ENCODE data around the gene RBPMS2.

Gene RBPMS2

GRCh38 chr15:64732156-64732860 is 43.1 kb downstream of the RBPMS2 start:
- no peak overlapping the region for H3K27ac ChIP-seq

GRCh38 chr15:64731805-64732151 is 43.6 kb downstream of the RBPMS2 start:
- DNase-seq (ENCODE audit: low read depth, low spot score) = no peak
- no peak overlapping the region for H3K27ac ChIP-seq

More at GRCh38 chr15:64732156-64732860, 43.1 kb downstream of the RBPMS2 start:
- DNase-seq (ENCODE audit: low read depth, low spot score) = no peak

GRCh38 chr15:64731012-64731804 is 44.2 kb downstream of the RBPMS2 start:
- DNase-seq (ENCODE audit: low read depth, low spot score) = no peak
- no peak overlapping the region for H3K27ac ChIP-seq

GRCh38 chr15:64730151-64730550 is 45.2 kb downstream of the RBPMS2 start:
- no peak overlapping the region for H3K27ac ChIP-seq
- no peak for DNase-seq (ENCODE audit: low read depth, low spot score)

- no peak overlapping the region for H3K27ac ChIP-seq
- DNase-seq (ENCODE audit: low read depth, low spot score) = no peak
Measured at GRCh38 chr15:64720188-64720587, 55.2 kb downstream of the RBPMS2 start.

DNA sequence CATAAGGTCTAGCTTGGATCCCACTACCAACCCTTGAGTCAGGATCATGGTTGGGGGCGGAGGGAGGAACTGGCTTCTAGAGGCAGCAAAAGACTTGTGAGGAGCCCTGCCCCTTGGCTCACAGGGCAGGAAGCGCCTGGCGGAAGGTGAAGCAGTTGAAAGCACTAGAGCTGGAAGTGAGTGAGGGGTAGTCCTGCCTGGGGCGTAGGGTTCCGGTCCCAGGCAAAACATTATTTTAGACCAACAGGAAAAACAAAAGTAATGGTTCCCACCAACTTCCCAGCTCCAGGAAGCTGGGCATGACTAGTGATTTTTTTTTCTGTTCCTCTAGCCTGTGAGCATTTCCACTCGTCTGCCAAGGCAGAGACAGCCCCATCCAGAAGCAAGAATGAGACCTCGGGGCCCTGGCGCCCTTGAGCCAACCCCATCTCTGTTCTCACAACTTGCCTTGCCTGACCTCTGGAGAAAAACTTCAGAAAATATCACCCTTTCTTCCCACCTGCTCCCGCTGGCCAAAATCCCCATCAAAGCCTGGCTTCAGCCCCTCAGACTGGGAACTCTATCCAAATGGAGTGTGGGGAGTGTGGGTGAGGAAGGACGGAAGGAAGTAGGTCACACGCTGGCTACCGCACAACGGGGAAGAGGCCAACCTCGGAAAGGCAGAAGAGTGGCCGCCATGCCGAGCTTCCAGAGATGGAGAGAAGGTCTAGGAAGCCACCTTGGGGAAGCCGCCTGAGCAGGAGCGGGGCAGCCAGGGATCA is 57.5 kb downstream of the RBPMS2 start:
- no peak overlapping the region for H3K27ac ChIP-seq
- DNase-seq (ENCODE audit: low read depth, low spot score) = no peak

DNA sequence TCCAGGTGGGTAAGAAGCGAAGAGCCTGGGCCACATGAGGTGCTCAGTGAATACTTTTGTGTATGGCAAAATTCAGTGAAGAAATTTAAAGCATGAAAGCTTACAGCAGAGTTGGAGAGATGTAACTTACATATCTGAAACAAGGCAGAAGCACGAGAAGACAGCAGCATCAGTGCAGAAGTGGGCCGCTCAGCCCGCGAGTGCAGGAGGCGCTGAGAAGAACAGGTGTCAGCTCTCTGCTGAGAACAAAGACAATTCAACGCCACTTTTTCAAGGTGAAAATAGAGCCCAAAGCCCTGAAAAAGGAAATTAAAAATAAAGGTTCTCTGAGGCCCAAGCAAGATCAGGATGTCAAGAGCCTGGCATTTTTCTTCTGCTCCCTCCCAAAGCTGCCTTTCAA is 58.3 kb downstream of the RBPMS2 start:
- H3K27ac ChIP-seq = no peak overlapping the region
- DNase-seq (ENCODE audit: low read depth, low spot score) = no peak

- DNase-seq (ENCODE audit: low read depth, low spot score) = no peak
- H3K27ac ChIP-seq = no peak overlapping the region
Measured at GRCh38 chr15:64716452-64716851, 58.9 kb downstream of the RBPMS2 start.

DNA sequence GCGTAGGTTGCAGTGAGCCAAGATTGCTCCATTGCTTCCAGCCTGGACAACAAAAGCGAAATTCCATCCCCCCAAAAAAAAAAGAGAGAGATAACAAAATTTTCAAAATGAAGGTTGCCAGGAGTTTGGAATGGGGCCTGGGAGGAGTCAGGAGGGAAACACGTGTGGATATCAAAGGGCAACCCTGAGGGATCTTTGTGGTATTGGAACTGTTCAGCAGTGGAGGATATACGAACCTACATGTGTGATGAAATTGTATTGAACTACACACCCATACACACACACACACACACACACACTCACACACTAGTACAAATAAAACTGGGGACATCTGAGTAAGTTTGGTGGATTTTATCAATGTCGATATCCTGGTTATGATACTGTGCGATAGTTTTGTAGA is 61.8 kb downstream of the RBPMS2 start:
- DNase-seq (ENCODE audit: low read depth, low spot score) = no peak
- H3K27ac ChIP-seq = no peak overlapping the region

- H3K27ac ChIP-seq = no peak overlapping the region
- DNase-seq (ENCODE audit: low read depth, low spot score) = no peak
Measured at GRCh38 chr15:64712353-64712752, 63.0 kb downstream of the RBPMS2 start.

DNA sequence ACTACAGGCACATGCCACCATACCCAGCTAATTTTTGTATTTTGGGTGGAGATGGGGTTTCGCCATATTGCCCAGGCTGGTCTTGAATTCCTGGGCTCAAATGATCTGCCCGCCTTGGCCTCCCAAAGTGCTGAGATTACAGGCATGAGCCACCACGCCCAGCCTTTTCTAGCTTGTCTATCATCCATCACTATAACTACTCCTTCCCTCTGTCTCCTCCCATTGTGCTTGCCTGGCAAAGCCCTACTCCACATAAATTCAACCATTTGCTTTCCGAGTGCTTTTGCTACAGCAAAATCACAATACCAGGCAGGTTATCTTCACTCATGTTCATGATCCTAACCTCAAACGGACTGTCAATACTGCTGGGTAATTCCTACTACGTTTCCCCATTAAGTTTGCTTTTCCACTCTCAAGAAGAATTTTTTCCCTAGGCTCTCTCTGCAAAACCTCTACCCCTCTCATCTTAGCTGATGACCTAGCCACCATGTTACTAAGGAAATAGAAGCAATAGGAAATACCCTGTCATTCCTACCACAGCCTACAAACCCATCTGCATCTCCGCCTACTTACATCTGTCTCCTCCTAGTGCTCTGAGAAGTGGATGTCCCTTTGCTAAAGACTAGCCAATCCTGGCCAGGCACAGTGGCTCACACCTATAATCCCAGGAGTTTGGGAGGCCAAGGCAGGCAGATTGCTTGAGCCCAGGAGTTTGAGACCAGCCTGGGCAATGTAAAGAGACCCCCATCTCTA is 64.5 kb downstream of the RBPMS2 start:
- H3K27ac ChIP-seq = no peak overlapping the region
- no peak for DNase-seq (ENCODE audit: low read depth, low spot score)

- no peak overlapping the region for H3K27ac ChIP-seq
- DNase-seq (ENCODE audit: low read depth, low spot score) = no peak
Measured at GRCh38 chr15:64706011-64706911, 69.1 kb downstream of the RBPMS2 start.

- no peak overlapping the region for H3K27ac ChIP-seq
- no peak for DNase-seq (ENCODE audit: low read depth, low spot score)
Measured at GRCh38 chr15:64705006-64705405, 70.4 kb downstream of the RBPMS2 start.

- DNase-seq (ENCODE audit: low read depth, low spot score) = no peak
Measured at GRCh38 chr15:64703632-64703959, 71.8 kb downstream of the RBPMS2 start.

GRCh38 chr15:64702816-64703631 is 72.4 kb downstream of the RBPMS2 start:
- peak overlapping the region; percentile 14 for H3K27ac ChIP-seq

More at GRCh38 chr15:64703632-64703959, 71.8 kb downstream of the RBPMS2 start:
- H3K27ac ChIP-seq = no peak overlapping the region

DNA sequence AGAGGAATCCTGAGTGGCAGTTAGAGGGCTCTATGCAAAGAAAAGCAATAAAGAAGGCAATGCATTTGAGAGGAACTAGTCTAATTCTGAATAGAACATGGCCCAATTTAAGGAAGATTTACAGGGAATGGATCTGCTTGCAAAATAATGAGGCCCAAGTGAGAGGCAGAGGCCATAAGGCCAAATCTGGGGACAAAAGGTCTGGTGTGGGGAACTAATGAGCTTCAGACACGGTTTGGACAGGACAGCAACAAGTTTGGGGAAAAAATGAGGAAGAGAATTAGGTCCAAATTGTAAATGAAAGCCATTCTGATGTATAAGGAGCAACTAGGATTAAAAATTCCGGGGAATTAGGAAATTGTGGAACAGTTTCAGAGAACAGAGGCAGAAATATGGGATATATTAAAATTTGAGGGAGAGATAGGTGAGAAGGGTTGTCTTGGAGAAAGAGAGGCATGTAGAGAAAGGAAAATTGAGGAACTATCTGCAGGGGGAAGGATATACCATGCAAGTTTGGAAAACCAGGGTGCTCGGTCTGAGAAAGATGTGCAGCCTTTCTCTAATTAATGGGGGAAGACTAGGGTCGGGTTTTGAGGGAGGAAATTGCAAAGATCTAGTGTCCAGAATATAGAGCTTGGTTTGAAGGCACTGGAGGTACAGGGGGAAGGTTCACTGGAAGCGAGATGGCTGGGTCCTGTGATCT is 73.8 kb downstream of the RBPMS2 start:
- H3K27ac ChIP-seq = no peak overlapping the region
- no peak for DNase-seq (ENCODE audit: low read depth, low spot score)

More at GRCh38 chr15:64702816-64703631, 72.4 kb downstream of the RBPMS2 start:
- no peak for DNase-seq (ENCODE audit: low read depth, low spot score)

DNA sequence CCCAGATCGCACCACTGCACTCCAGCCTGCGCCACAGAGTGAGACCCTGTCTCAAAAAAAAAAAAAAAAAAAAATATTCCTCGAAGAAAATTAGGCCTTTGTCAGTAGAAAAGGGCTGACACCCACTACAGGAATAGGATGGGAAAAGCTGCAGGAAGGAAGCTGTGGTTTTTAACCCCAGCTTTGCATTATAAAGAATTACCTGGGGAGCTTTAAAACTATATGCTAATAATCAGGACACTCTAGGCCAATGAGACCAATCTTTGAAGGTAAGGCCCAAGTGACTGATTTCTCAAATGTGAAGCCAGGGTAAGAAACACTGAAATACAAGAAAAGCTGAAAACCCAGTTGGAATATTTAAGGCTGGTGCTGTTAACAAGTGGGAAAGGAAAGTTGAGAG is 74.3 kb downstream of the RBPMS2 start:
- no peak for DNase-seq (ENCODE audit: low read depth, low spot score)
- no peak overlapping the region for H3K27ac ChIP-seq
